Gastroesophageal sphincter (tissue), 4 donors: ENCODE results near the gene ANKRD42. TPM values are rescaled to one million over a fixed set of nuclear protein-coding genes. Genes with fewer than 3 reads are reported as not detected.

Experiments used
- ATAC-seq: fragments of 150-250 bp; one replicate; pipeline ENCODE4 v1.9.1; 2016; ENCODE audit warnings: mild to moderate bottlenecking, moderate library complexity
- H3K27ac ChIP-seq, 4 donors: fragments of 200-600 bp; sonication (generic) in 3 of 4; 1 replicate in 3 of 4; 2 replicates in 1 of 4; pipeline ENCODE4 v1.5.1; 2016 to 2019
- H3K27me3 ChIP-seq: fragments of 200-600 bp; sonication (generic); one replicate; pipeline ENCODE4 v1.5.1; 2019
- H3K36me3 ChIP-seq, 2 donors: fragments of 200-600 bp; sonication (generic); one replicate each; pipeline ENCODE4 v1.5.1; 2019; ENCODE audit warnings: control low read depth in 1 of 2
- H3K4me1 ChIP-seq, 3 donors: fragments of 200-600 bp; sonication (generic); 1 replicate in 2 of 3; 2 replicates in 1 of 3; pipeline ENCODE4 v1.5.1; 2016 to 2019; ENCODE audit warnings: control low read depth in 2 of 3
- H3K4me3 ChIP-seq, 2 donors: fragments of 200-600 bp; sonication (generic); one replicate each; pipeline ENCODE4 v1.5.1; 2019; ENCODE audit warnings: mild to moderate bottlenecking in 1 of 2, moderate library complexity in 1 of 2
- H3K9me3 ChIP-seq, 3 donors: fragments of 200-600 bp; sonication (generic); one replicate each; pipeline ENCODE4 v1.5.1; 2017 to 2019; ENCODE audit warnings: control low read depth in 2 of 3
- EP300 ChIP-seq: sonication (generic); formaldehyde crosslinking; IDR thresholded peaks from one replicate; pipeline ENCODE4 v1.6.1; 2017; ENCODE audit warnings: antibody characterized with exemption, mild to moderate bottlenecking
- POLR2A ChIP-seq, 2 donors: fragments of 450-650 bp; IDR thresholded peaks; one replicate each; pipeline ENCODE4 v1.6.1; 2017; ENCODE audit warnings: antibody characterized with exemption in 2 of 2, mild to moderate bottlenecking in 2 of 2, moderate library complexity in 1 of 2
- POLR2AphosphoS5 ChIP-seq: sonication (generic); formaldehyde crosslinking; IDR thresholded peaks from one replicate; pipeline ENCODE4 v1.6.1; 2017; ENCODE audit warnings: antibody characterized with exemption
- WGBS, 2 donors: methylation state at CpG; one replicate each; pipeline ENCODE4 v1.1.5; 2018; ENCODE audit warnings: low coverage in 1 of 2; 5-methylcytosine and 5-hydroxymethylcytosine counted together
- total RNA-seq, 4 donors: library from RNA; depleted of rRNA; stranded (reverse); fragments of >200 nt; gene quantifications; one replicate each; pipeline ENCODE4 v1.1.0, GENCODE V29; 2016
- TF ChIP-seq, protein P1 (sequence below), 4 experiments: fragments of 200-600 bp in 2 of 4; fragments of 450-650 bp in 2 of 4; sonication (generic) in 1 of 4; IDR thresholded peaks; one replicate each; pipeline ENCODE4 v1.5.1; 2017 to 2019; ENCODE audit warnings: antibody characterized with exemption in 4 of 4, mild to moderate bottlenecking in 2 of 4, moderate library complexity in 2 of 4

The ANKRD42 gene
- total RNA-seq, 4 donors from 2014 or later: 9.3 to 13.3 (median 13.2) TPM

DNA sequence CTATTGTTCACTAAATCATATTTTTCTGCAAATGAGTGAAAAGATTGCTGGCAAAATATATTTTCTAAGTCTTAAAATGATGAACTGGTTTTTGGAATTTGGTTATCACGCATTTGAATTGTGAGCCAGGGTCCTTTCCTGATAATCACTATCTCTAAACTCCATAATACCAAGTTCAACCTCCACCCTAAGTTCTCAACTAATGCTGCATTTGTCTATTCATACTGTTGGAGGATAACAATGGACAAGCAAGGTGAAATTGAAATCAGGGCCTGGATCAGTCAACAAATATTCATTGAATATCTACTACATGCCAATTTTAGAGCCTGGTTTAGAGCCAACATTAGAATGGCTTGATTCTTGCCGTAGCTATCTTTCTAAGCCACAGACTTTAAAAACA is 41.2 kb upstream of the ANKRD42 start:
- WGBS, 2 donors: 93 to 100% methylated on average over 2 of the region's 2 CpGs
- no peaks in the 10 kb centered on the region for H3K27me3 ChIP-seq
- peaks cover 0 to 7% (median 0%) of the 10 kb centered on the region in 3 donors for H3K4me1 ChIP-seq

DNA sequence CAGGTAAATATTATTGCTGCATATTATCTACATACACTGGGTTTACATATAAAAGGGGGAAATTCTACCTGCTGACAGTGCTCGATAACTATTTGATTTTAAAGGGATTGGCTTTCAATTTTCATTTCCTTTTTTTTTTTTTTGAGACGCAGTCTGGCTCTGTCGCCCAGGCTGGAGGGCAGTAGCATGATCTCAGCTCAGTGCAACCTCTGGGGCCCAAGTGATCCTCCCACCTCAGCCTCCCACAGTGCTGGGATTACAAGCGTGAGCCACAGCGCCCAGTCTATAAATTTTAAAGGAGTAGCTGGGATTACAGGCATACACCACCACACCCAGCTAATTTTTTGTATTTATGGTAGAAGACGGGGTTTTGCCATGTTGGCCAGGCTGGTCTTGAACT is 39.7 kb upstream of the ANKRD42 start:
- Histone ChIP-seq H3K9me3 (no peaks in the 10 kb centered on the region), H3K4me1 (peaks cover 0 to 7% (median 0%) of the 10 kb centered on the region in 3 donors), H3K27ac (no peak overlapping the region), H3K27me3 (no peaks in the 10 kb centered on the region), H3K36me3 (no peaks in the 10 kb centered on the region), H3K4me3 (no peak overlapping the region)
- WGBS, 2 donors: 93 to 96% methylated on average over 6 of the region's 6 CpGs
- TF ChIP-seq POLR2AphosphoS5 (no peak), EP300 (no peak), POLR2A (IDR thresholded peaks at IDR 0.05) (no peak)
- TF ChIP-seq, protein P1, sequence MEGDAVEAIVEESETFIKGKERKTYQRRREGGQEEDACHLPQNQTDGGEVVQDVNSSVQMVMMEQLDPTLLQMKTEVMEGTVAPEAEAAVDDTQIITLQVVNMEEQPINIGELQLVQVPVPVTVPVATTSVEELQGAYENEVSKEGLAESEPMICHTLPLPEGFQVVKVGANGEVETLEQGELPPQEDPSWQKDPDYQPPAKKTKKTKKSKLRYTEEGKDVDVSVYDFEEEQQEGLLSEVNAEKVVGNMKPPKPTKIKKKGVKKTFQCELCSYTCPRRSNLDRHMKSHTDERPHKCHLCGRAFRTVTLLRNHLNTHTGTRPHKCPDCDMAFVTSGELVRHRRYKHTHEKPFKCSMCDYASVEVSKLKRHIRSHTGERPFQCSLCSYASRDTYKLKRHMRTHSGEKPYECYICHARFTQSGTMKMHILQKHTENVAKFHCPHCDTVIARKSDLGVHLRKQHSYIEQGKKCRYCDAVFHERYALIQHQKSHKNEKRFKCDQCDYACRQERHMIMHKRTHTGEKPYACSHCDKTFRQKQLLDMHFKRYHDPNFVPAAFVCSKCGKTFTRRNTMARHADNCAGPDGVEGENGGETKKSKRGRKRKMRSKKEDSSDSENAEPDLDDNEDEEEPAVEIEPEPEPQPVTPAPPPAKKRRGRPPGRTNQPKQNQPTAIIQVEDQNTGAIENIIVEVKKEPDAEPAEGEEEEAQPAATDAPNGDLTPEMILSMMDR (IDR thresholded peaks at IDR 0.05): no peak
- no peak for ATAC-seq

More for the DNA sequence above, 41.2 kb upstream of the ANKRD42 start:
- ATAC-seq: no peak
- TF ChIP-seq POLR2AphosphoS5 (no peak), EP300 (no peak), POLR2A (IDR thresholded peaks at IDR 0.05) (no peak)
- TF ChIP-seq, protein P1 (IDR thresholded peaks at IDR 0.05): no peak
- H3K9me3 ChIP-seq: no peaks in the 10 kb centered on the region
- no peak overlapping the region for H3K27ac ChIP-seq
- no peaks in the 10 kb centered on the region for H3K36me3 ChIP-seq
- H3K4me3 ChIP-seq: no peak overlapping the region

DNA sequence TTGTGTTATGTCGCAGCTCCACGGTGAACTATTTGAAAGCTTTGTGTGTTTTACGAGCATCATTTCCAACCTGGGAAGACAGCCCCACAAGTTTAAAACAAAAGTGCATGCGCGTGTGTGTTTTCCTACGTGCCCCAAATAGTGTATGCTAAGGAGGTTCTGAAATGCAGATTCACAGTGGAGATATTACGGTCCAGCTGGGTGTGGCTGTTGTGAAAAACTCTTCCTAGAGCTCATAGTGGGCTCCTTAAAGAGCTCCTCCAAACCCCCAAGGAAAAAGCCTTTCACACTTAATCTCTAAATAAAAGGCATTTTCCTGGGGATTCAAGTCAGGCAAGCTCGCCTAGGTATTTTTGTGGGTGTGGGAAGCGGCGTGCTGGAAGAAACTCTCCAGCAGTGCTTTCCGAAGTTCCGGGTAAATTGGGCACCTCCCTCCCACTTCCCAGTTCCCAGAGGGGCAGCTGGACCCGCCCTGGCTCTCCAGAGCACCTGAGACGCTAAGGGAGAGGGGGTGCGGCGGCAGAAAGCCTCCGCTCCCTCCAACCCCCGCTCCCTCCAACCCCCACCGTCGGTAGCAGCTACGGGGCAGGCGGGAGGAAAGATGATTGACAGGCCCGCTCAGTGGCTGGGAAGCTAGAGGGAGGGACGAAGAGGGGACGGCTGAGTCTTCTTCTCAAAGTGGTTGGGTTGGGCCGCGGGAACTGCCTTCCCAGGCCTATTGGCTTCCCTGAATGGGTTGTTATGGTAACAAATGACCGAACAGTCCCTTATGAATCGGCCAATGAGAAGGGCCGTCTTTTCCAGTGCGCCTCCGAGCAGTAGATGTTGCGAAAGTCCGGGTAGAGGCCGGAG is 37.1 kb upstream of the ANKRD42 start:
- H3K4me3 ChIP-seq: peak overlapping the region; percentile 65 to 79
- H3K36me3 ChIP-seq: no peaks in the 10 kb centered on the region
- TF ChIP-seq POLR2AphosphoS5 (peak; percentile 75), POLR2A (IDR thresholded peaks at IDR 0.05) (peak; percentile 55 to 84)
- TF ChIP-seq, protein P1 (IDR thresholded peaks at IDR 0.05): no peak
- peaks cover 0 to 27% (median 0%) of the 10 kb centered on the region in 3 donors for H3K4me1 ChIP-seq
- peak overlapping the region; percentile 87 to 99 (median 94) for H3K27ac ChIP-seq
- no peaks in the 10 kb centered on the region for H3K27me3 ChIP-seq
- peak; percentile 97 for ATAC-seq
- 0% methylated on average over 1 to 5 of the region's 35 CpGs for WGBS, 2 donors
- no peaks in the 10 kb centered on the region for H3K9me3 ChIP-seq

DNA sequence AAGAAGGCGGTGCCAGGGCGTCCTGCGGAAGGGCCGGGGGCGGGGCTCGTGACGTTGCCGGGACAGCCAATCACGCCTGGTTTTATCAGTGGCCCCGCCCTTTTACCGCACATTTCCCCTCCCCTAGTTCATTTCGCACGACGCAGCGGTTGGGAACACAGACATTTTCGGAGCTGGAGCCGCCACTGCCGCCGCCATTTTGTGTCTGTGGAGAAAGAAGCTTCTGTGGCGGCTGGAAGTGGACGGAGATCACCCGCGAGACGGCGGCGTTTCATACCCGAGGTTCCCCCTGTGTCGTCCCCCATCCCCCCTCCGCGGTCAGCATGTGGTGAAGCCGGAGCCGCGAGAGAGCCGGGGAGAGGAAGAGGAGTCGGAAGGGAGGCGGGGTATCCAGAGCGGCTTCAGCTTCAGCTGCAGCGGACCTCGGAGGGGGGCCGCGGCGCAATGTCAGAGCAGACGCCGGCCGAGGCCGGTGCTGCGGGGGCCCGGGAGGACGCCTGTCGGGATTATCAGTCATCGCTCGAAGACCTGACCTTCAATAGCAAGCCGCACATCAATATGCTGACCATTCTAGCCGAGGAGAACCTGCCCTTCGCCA is 36.4 kb upstream of the ANKRD42 start, which contains the start of gene PCF11:
TSS of gene PCF11 (plus strand) at position 136 of the 598 bp plus-strand sequence. CDS start at position 445, 309 bp downstream.
- 0% methylated on average over 2 of the region's 55 CpGs; no CpG with 5 or more reads in 1 of the 2 donors for WGBS, 2 donors
- no peaks in the 10 kb centered on the region for H3K27me3 ChIP-seq
- peak; percentile 8 for ATAC-seq
- H3K9me3 ChIP-seq: no peaks in the 10 kb centered on the region
- peak within 1 kb of the TSS; percentile 88 to 89 for H3K4me3 ChIP-seq
- TF ChIP-seq EP300 (no peak), POLR2AphosphoS5 (peak; percentile 100), POLR2A (IDR thresholded peaks at IDR 0.05) (peak; percentile 98 to 99)
- TF ChIP-seq, protein P1 (IDR thresholded peaks at IDR 0.05): no peak
- H3K4me1 ChIP-seq: peaks cover under 1 to 34% (median 4%) of the 10 kb centered on the region in 3 donors
- H3K27ac ChIP-seq: peak within 1 kb of the TSS; percentile 99
- H3K36me3 ChIP-seq: no peaks in the 10 kb centered on the region
